ENCODE measurements around the gene AUNIP.

The AUNIP gene

GRCh38 chr1:25792115-25792514 is 67.1 kb downstream of the AUNIP start:
- DNase-seq (ENCODE audit: insufficient read length, low spot score) (no peak), FAIRE-seq (no peak)
- TF ChIP-seq CTCF (IDR thresholded peaks at IDR 0.05; ENCODE audit: insufficient read depth, missing control alignments) = no peak

GRCh38 chr1:25790472-25790871 is 68.8 kb downstream of the AUNIP start:
- DNase-seq (ENCODE audit: insufficient read length, low spot score) (no peak), FAIRE-seq (no peak)
- no peak for TF ChIP-seq CTCF (IDR thresholded peaks at IDR 0.05; ENCODE audit: insufficient read depth, missing control alignments)

- DNase-seq (ENCODE audit: insufficient read length, low spot score) = no peak
- no peak for TF ChIP-seq CTCF (IDR thresholded peaks at IDR 0.05; ENCODE audit: insufficient read depth, missing control alignments)
- FAIRE-seq = no peak
These were observed 71.5 kb downstream of the AUNIP start for GRCh38 chr1:25787760-25788166.

- DNase-seq (ENCODE audit: insufficient read length, low spot score) = no peak
- TF ChIP-seq CTCF (IDR thresholded peaks at IDR 0.05; ENCODE audit: insufficient read depth, missing control alignments) = no peak
- FAIRE-seq = no peak
These were observed 72.1 kb downstream of the AUNIP start for GRCh38 chr1:25786887-25787759.

GRCh38 chr1:25785333-25786067 is 73.8 kb downstream of the AUNIP start:
- DNase-seq (ENCODE audit: insufficient read length, low spot score) (no peak), FAIRE-seq (no peak)
- no peak for TF ChIP-seq CTCF (IDR thresholded peaks at IDR 0.05; ENCODE audit: insufficient read depth, missing control alignments)

GRCh38 chr1:25784575-25785051 is 74.6 kb downstream of the AUNIP start:
- no peak for FAIRE-seq
- DNase-seq (ENCODE audit: insufficient read length, low spot score) = no peak
- no peak for TF ChIP-seq CTCF (IDR thresholded peaks at IDR 0.05; ENCODE audit: insufficient read depth, missing control alignments)
